PFSK-1 (cell line): ENCODE measurements around the gene ERI3.

Experiments
- FOXP2 ChIP-seq: optimal IDR thresholded peaks from 2 replicates; pipeline ENCODE3; 2011; ENCODE audit warnings: borderline replicate concordance, control low read depth, inconsistent platforms; ENCODE audit not compliant: insufficient read depth; ENCODE audit errors: extremely low read length, extremely low read depth
- POLR2AphosphoS5 ChIP-seq: IDR thresholded peaks from 2 replicates; pipeline ENCODE4 v1.6.1; 2012; ENCODE audit warnings: low read depth, mild to moderate bottlenecking, control low read depth, low read length, moderate library complexity
- SIN3A ChIP-seq: IDR thresholded peaks from 2 replicates; pipeline ENCODE4 v1.6.1; 2012; ENCODE audit warnings: mild to moderate bottlenecking, low read length, moderate library complexity, borderline replicate concordance; ENCODE audit not compliant: insufficient read depth
- TAF1 ChIP-seq: IDR thresholded peaks from 2 replicates; pipeline ENCODE4 v1.6.1; 2012; ENCODE audit warnings: low read length, control low read depth, borderline replicate concordance; ENCODE audit not compliant: insufficient read depth
- TF ChIP-seq, protein P1 (sequence below), 2 experiments: IDR thresholded peaks; 2 replicates each; pipeline versions ENCODE4 v1.6.1 to v1.8.0; 2011 to 2012; ENCODE audit warnings: low read depth in 2 of 2, low read length in 2 of 2, control low read depth in 1 of 2, inconsistent platforms in 1 of 2, mild to moderate bottlenecking in 1 of 2, moderate library complexity in 1 of 2; ENCODE audit not compliant: insufficient read depth in 1 of 2

The ERI3 gene

DNA sequence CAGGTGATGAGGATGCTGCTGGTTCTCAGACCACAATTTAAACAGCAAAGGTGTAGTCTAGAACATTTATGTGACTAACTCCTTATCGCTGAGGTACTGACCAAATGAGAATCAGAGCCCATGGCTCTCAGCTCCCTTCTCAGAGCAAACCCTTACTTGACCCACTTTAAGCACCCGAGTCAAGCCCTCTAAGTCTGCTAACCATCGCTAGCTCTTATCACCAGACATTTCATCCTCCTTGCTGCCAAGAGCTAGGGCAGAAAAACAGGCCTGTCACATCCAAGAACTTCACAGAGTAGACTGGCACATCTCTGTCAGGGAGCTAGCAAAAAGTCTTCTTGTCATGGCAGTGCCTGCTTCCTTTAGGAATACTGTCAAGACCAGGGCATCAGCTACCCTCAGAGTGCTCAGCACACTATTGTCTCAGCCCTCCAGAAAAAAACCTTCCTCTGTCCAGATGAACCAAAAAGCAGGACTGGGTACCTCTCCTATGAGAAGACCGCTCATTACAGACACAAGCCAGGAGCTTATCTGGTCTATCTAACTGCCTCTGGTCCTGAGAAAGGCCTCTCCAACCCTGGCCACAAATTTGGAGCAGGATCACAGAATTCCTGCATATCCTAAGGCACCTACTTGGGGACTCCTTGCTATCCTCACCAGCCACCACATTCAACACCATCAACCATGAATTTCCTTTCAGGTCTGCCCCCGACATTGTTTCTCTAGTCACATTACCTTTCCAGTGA is 26.2 kb downstream of the ERI3 start:
- TF ChIP-seq, protein P1, sequence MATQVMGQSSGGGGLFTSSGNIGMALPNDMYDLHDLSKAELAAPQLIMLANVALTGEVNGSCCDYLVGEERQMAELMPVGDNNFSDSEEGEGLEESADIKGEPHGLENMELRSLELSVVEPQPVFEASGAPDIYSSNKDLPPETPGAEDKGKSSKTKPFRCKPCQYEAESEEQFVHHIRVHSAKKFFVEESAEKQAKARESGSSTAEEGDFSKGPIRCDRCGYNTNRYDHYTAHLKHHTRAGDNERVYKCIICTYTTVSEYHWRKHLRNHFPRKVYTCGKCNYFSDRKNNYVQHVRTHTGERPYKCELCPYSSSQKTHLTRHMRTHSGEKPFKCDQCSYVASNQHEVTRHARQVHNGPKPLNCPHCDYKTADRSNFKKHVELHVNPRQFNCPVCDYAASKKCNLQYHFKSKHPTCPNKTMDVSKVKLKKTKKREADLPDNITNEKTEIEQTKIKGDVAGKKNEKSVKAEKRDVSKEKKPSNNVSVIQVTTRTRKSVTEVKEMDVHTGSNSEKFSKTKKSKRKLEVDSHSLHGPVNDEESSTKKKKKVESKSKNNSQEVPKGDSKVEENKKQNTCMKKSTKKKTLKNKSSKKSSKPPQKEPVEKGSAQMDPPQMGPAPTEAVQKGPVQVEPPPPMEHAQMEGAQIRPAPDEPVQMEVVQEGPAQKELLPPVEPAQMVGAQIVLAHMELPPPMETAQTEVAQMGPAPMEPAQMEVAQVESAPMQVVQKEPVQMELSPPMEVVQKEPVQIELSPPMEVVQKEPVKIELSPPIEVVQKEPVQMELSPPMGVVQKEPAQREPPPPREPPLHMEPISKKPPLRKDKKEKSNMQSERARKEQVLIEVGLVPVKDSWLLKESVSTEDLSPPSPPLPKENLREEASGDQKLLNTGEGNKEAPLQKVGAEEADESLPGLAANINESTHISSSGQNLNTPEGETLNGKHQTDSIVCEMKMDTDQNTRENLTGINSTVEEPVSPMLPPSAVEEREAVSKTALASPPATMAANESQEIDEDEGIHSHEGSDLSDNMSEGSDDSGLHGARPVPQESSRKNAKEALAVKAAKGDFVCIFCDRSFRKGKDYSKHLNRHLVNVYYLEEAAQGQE (IDR thresholded peaks at IDR 0.05; ENCODE audit: insufficient read depth in 1 of 2, low read depth in 2 of 2, low read length in 2 of 2) = no peak
- TF ChIP-seq POLR2AphosphoS5 (no peak), TAF1 (no peak), FOXP2 (no peak), SIN3A (no peak)

DNA sequence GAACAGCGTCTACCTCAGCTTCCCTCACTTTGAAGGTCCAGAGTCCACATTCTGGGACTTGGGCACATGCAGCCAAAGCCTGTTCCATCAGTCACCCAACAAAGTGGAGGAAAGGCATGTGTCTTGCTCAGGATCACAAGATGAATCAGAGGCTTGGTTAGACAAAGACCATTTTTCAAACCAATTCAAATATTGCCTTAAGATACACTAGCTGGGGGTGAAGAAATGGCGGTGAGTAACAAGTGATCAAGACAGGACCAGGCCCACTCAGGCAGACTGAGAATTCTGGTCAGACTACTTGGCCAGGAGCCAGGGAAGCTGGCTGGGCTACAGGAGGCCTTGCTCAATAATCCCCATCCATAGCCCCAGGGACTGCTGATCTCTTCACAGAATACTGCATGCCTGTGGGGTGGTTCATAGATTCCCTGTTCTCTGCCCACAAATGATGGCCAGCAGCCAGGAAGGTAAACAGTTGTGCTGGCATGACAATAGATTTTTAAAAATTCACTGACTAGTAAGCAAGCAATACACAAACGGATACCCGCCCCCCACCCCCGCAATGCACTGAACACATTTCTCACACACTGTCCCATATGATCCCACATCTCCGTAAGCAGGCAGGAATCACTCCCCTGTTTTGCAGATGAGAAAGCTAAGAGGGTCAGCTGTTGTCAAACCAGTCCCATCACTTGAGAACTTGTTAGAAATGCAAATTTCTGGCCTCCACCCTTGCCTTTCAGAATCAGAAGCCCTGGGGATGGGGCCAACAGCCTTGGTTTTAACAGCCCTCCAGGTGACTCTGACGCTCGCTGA is 27.2 kb downstream of the ERI3 start:
- TF ChIP-seq SIN3A = no peak
- TF ChIP-seq TAF1 = no peak
- no peak for TF ChIP-seq POLR2AphosphoS5
- TF ChIP-seq, protein P1 (IDR thresholded peaks at IDR 0.05; ENCODE audit: insufficient read depth in 1 of 2, low read depth in 2 of 2, low read length in 2 of 2) = no peak
- TF ChIP-seq FOXP2 = no peak

DNA sequence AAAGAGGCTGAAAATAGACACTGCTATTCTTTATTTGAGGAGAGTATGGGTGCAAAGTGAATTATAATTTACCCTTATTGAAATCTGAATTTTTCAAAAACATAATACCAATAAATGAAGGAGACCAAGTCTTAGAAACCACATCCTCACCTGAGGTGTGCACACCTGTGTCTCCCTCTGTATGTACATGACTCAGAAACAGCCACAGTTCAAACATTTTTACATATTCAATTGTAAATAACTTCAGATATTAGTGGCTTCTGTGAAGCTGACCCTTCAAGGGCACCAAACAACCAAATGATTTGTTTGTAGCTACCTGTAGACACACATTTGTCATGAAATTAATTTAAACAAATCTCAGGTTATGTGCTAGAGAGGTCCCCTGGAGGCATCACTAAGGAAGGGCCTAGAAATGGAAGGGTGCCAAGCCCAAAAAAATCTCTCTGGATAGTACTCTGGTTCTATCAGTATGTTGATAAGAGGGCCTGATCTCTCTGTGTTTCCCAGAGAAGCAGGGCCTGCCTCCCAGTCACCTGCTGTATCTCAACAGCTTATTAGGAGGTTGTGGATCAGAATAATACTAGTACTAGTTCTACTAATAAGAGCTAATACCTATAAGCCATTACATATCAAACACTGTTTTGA is 28.1 kb downstream of the ERI3 start:
- no peak for TF ChIP-seq POLR2AphosphoS5
- TF ChIP-seq FOXP2 = no peak
- TF ChIP-seq SIN3A = no peak
- TF ChIP-seq, protein P1 (IDR thresholded peaks at IDR 0.05; ENCODE audit: insufficient read depth in 1 of 2, low read depth in 2 of 2, low read length in 2 of 2) = no peak
- TF ChIP-seq TAF1 = no peak

DNA sequence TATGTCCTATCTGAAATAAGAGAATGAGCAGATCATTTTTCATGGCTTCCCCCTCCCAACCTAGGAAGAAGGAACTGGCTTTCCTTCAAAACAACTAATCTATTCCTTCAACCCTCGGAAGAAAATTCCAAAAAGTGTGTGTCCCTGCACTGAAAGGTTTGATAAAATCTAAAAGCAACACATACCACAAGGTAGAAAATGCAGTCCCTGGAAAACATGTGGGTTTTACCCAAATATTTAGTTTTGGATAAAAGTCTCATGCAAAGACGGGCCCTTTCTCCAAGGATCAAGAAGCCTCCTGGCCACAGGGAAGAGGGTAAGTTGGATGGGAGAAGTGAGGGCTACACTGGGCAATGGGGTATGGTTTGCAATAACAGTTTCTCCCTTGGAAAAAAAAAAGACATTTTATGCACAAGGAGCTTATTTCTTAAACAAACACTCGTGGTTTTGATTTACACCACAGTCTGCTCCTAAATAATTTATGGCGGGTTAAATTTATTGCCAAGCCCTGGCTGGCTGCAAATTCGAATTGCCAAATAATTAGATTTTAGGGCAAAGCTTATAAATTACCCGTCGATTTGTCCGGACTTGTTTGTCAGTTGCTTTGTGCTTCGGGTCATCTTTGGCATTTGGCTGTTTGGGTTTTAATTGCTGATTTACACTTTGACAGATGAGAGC is 28.9 kb downstream of the ERI3 start:
- TF ChIP-seq FOXP2 (no peak), POLR2AphosphoS5 (no peak), SIN3A (no peak), TAF1 (no peak)
- TF ChIP-seq, protein P1 (IDR thresholded peaks at IDR 0.05; ENCODE audit: insufficient read depth in 1 of 2, low read depth in 2 of 2, low read length in 2 of 2) = no peak
